NCI-H2029 (cell line): Measurements from ENCODE around the gene OGDH.
A peak's percentile ranks its signal among the peaks of the same experiment; 100 is the strongest.
"Not testable (repeated sequence)": the region's sequence is repeated elsewhere in the genome, so short reads cannot be mapped to it uniquely, and the experiment has no call there.

ENCODE experiments used
- DNase-seq: peaks from one replicate; lab custom pipeline; 2025; lab: John Stamatoyannopoulos, UW

OGDH gene

DNA sequence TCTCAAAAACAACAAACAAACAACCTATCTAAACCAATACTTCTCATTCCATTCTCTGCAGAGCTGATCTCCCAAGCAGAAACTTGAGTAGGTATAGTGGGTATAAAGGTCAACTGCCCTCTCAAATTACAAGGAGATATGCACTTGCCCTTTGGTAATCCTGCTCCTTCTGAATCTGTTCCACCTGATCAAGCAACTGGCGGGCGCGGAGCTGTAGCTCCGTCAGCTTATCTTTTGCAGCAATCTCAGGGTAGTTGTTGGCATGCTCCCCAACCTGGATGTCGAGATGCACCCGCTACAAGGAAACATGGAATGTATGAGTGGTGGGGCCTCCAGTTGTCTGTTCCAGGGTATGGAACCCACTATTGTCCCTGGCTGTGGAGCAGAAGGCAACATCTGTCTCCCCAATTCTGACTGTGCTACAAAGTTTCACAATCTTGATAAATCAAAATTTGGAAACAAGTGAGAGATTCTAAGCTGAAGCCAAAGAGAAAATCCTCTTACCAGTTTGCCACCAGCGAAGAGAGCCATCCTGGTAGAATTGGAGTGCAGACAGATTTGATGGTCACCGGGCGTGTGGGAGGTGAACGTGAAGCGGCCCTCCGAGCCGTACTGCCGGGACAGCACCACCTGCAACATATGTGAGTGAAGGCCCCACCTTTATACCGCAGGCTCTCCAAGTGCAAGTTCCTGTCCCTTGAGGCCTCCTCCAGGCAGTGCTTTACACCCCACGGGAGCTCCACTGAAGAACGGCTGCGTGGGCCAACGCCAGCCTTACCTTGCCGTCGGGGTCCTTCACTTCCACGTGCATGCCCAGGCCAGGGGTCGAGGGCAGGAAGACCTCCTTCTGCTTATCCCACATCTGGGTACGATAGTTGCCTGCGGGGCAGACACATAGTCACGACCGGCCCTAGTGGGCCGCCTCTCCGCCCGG lies 25.2 kb upstream of the OGDH start:
- peak; percentile 50 for DNase-seq

- peak; percentile 99 for DNase-seq
These were observed 24.4 kb upstream of the OGDH start, which contains the start of gene TMED4 for GRCh38 chr7:44581879-44582603. TMED4 (minus strand) TSS chr7:44582231; CDS start chr7:44582206, 25 bp downstream.

DNA sequence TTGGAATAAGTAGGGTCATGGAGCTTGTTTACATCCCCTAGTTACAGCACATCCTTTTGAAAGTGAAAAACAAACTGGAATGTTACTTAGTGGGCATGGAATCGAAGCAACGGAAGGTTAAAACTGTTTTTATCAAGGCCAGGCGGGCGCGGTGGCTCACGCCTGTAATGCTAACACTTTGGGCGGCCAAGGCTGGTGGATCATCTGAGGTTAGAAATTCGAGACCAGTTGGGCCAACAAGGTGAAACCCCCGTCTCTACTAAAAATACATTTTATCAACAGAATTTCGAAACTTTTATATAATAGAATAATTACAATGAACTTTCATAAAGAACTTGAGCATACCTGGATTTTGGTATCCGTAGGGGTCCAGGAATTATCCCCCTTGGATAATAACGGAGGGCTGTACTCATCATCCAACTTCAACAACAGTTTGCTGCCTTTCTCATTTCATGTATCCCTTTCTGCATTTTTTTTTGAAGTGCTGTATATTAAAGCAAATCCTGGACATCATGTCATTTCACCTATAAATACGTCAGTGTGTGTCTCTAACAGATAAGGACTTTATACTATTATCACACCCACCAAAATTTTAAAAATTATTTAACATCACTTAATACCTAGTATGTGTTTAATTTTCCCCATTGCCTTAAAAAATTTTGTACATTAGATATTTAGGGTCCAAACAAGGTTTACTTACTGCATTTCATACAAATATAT lies 23.1 kb upstream of the OGDH start:
- no peak for DNase-seq

DNA sequence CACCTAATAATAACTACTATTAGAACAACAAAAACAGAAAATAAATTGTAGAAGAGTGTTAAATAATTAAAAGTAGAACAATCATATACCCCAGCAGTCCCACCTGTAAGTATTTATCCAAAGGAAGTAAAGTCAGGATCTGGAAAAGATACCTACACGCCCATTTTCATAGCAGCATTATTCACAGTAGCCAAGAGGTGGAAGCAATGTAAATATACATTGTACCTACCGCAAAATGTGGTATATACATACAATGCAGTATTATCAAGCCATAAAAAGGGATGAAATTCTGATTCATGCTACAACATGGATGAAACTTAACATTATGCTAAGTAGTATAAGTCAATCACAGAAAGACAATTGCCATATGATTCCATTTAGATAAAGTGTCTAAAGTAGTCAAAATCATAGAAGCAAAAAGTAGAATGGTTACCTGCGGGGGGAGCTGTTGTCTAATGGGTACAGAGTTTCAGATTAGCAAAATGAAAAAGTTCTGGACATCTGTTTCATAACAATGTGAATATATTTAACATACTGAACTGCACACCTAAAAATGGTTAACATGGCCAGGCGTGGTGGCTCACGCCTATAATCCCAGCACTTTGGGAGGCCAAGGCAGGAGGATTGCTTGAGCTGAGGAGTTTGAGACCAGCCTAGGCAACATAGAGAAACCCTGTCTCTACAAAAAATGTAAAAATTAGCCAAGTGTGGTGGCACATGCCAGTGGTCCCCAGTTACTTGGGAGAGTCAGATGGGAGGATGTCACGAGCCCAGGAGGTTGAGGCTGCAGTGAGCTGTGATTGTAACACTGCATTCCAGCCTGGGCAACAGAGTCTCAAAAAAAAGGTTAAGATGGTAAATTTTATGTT lies 18.4 kb upstream of the OGDH start:
- DNase-seq = peak; percentile 29

DNA sequence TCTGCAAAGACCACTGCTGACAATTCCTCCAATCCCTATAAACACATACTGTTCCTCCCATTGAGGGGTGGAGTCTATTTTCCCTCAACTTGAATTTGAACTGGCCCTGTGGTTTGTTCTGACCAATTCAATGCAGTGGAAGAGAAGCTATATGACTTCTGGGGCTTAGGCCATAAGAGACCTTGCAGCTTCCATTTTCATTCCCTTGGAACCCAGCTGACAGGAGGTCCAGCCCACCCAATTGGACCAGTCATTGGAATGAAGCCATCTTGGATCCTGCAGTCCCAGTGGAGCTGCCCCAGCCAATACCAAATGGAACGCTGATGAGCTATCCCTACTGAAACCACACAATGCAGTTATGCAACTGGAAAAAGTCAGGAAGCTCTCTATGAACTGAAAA lies 15.5 kb upstream of the OGDH start:
- DNase-seq = no peak

- DNase-seq = no peak
These were observed 10.3 kb upstream of the OGDH start for GRCh38 chr7:44595934-44596635.

DNA sequence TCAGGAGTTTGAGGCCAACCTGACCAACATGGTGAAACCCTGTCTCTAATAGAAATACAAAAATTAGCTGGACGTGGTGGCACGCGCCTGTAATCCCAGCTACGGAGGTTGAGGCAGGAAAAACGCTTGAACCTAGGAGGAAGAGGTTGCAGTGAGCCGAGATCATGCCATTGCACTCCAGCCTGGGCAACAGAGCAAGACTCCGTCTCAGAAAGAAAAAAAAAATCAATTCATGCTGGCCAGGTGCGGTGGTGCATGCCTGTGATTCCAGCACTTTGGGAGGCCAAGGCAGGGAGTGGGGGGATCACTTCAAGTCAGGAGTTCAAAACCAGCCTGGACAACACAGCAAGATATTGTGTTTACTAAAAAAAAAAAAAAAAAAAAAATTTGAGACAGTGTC lies 9.2 kb upstream of the OGDH start:
- DNase-seq = not testable (repeated sequence)

DNA sequence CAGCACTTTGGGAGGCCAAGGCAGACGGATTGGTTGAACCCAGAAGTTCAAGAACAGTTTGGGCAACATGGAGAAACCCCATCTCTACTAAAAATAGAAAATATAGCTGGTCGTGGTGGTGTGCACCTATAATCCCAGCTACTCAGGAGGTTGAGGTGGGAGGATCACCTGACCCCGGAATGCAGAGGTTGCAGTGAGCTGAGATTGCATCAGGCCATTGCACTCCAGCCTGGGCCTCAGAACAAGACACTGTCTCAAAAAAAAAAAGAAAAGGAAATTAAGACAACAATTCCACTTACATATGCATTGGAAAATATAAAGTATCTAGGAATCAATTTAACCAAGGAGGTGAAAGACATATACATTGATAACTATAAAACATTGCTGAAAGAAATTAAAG lies 7.2 kb upstream of the OGDH start:
- DNase-seq = no peak

DNA sequence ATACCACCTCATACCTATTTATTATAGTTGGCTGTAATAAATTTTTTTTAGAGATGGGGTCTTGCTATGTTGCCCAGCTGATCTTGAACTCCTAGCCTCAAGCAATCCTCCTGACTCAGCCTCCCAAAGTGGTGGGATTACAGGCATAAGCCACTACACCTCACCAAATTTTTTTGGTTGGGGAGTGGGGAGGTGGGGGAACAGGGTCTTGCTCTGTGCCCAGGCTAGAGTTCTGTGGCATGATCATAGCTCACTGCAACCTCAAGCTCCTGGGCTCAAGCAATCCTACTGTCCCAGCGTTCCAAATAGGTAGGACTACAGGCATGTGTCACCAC lies 3.9 kb upstream of the OGDH start:
- DNase-seq = no peak

DNA sequence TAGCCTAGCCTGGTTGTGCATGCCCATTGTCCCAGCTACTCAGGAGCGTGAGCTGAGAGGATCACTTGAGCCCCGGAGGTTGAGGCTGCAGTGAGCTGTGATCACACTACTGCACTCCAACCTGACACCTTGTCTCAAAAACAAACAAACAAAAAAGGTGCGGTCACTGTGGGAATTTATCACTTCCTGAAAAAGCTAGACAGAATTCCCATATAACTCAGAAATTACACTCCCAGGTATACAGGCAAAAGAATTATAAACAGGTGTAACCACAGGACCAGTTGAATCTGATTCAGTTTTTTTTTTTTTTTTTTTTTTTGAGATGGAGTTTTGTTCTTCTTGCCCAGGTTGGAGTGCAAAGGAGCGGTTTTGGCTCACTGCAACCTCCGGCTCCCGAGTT lies 3.2 kb upstream of the OGDH start:
- DNase-seq = peak; percentile 48

- no peak for DNase-seq
These were observed 1.5 kb upstream of the OGDH start for GRCh38 chr7:44604941-44605340.

DNA sequence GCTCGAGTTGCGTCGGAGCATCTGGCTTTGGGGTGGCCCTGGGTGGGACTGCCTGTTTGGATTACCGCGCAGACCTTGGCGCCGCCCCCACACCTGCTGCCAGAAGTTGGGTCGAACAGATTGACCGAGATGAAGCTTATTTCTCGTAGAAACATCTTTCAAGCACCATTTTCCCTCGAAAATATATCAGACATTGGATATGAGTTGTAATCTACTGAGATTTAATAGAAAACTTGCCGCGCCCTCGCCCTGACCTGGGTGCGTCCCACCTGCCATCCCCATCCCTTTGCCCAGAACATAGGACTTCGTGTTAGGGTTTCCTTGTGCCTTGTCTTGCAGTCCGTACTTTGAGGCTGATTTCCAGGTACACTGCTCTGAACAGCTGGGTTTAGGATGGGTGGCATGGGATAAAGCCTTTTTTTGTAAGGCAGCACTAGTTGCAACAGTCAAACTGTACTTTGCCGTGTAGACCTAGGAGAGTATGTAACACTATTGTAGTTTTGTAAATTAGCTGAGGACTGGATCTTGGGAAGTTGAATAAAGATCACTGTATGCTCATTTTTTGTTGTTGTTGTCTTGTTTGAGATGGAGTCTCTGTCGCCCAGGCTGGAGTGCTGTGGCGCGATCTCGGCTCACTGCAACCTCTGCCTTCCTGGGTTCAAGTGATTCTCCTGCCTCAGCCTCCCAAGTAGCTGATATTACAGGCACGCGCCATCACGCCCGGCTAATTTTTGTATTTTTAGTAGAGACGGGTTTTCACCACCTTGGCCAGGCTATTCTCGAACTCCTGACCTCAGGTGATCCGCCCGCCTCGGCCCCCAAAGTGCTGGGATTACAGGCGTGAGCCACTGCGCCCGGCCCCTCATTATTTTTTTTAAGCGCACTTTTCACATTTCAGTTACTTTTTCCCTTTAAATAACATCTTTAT lies 978 bp downstream of the OGDH start:
- DNase-seq = no peak

GRCh38 chr7:44608916-44609648 lies 2.7 kb downstream of the OGDH start:
- no peak for DNase-seq

DNA sequence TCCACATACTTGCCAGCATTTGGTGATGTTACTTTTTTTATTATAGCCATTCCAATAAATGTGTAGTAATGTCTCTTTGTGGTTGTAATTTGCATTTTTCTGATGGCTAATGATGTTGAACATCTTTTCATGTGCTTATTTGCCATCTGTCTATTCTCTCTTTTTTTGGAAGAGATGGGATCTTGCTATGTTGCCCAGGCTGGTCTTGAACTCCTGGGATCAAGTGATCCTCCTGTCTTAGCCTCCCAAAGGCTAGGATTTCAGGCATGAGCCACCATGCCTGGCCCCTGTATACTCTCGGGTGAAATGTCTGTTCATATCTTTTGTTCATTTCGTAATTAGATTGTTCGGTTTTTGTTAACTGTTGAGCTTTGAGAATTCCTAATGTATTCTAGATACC lies 3.4 kb downstream of the OGDH start:
- DNase-seq = no peak

DNA sequence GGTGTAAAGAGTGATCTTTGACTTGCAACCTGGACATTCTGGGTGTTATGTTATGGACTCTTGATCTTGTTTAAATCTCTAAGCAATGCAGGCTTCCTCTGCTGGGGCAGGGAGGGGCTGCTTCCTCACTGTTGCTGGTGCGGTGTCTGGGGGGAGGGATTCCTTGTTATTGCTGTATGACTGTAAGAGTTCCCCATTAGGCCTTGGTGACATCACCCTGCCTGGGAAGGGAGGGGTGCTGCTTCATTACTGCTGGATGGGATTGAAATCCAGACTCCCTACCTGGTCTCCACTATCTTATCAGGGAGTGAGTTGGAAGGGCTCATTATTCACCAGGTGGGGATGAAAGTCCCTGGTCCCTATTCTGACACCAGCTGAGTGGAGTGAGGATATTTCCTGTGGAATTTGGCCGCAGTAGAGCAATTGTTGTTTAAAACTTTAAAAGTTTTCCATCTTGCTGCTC lies 8.8 kb downstream of the OGDH start:
- no peak for DNase-seq

GRCh38 chr7:44615793-44616192 lies 9.4 kb downstream of the OGDH start:
- DNase-seq = no peak

DNA sequence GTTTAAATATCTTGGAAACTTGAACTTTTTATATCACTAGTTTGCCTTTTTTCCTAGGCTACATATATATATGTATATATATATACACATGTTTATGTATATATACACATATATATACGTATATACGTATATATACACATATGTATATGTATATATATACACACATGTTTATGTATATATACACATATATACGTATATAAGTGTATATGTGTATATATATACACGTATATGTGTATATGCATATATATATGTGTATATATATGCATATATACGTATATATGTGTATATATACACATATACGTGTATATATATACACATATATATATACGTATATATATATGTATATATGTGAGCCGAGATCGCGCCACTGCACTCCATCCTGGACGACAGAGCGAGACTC lies 10.1 kb downstream of the OGDH start:
- DNase-seq = no peak

- DNase-seq = no peak
These were observed 10.9 kb downstream of the OGDH start for GRCh38 chr7:44617225-44617890.

DNA sequence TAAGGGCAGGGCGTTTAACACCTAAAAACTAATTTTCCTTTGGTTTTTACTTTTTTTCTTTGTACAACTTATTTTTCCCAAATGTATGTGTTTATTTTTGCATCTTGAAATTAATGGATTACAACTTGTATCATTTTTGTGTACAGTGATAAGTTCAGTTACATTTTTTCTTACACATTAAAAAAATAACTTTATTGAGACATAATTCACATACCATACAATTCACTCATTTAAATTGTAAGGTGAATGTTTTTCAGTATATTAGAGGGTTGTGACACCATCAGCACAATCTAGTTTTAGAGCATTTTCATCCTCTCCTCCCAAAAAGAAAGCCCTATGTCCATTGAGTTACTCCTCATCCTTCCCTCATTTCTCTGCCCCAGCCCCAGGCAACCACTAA lies 11.6 kb downstream of the OGDH start:
- no peak for DNase-seq
